T-cell (primary cell): ENCODE results near the gene PRDM16. TPM values are rescaled to one million over a fixed set of nuclear protein-coding genes. Genes with fewer than 3 reads are reported as not detected.

Experiments
- ATAC-seq, 4 experiments: fragments of 200-7000 bp in 3 of 4; fragments of 150-1000 bp in 1 of 4; cut with Tn5 transposase; replicated peaks in 1 of 4; 1 replicate in 3 of 4; 2 replicates in 1 of 4; pipeline ENCODE4 v1.10.0; 2021; ENCODE audit warnings: moderate library complexity in 3 of 4, mild to moderate bottlenecking in 2 of 4, moderate number of reproducible peaks in 1 of 4
- CTCF ChIA-PET, 2 donors: fragments of 300-600 bp; sonication (Branson Sonifier 250); formaldehyde crosslinking; loops; one replicate each; lab custom pipeline; 2022; ENCODE audit warnings: antibody characterized with exemption in 2 of 2; lab: Charles Lee
- POLR2A ChIA-PET, 2 donors: fragments of 300-600 bp; sonication (Branson Sonifier 250); formaldehyde crosslinking; loops; one replicate each; lab custom pipeline; 2022; ENCODE audit warnings: antibody characterized with exemption in 2 of 2; lab: Charles Lee
- DNase-seq, 35 experiments: peaks; one replicate each; pipeline versions ENCODE4 v3.0.0 to v3.0.0-alpha.2; 2013 to 2023
- H3K27ac ChIP-seq: one replicate; pipeline ENCODE4 v1.5.1; 2013; ENCODE audit warnings: low read length
- H3K27me3 ChIP-seq, 2 experiments: replicated peaks in 1 of 2; 1 replicate in 1 of 2; 2 replicates in 1 of 2; pipeline versions ENCODE4 v1.6.1 to v1.7.0; 2013; ENCODE audit warnings: low read length in 1 of 2, mixed read lengths in 1 of 2; ENCODE audit not compliant: control insufficient read depth in 2 of 2, insufficient read depth in 2 of 2; ENCODE audit errors: extremely low read depth in 1 of 2
- H3K36me3 ChIP-seq, 2 donors: 1 replicate in 1 of 2; 2 replicates in 1 of 2; pipeline versions ENCODE4 v1.6.1 to v1.7.0; 2013; ENCODE audit warnings: low read length in 1 of 2; ENCODE audit not compliant: control insufficient read depth in 2 of 2, insufficient read depth in 1 of 2; ENCODE audit errors: extremely low read depth in 1 of 2
- H3K4me1 ChIP-seq, 2 experiments: 1 replicate in 1 of 2; 2 replicates in 1 of 2; pipeline versions ENCODE4 v1.6.1 to v1.7.0; 2013; ENCODE audit warnings: low read length in 2 of 2, mixed read lengths in 1 of 2; ENCODE audit not compliant: insufficient read depth in 2 of 2, control insufficient read depth in 1 of 2; ENCODE audit errors: extremely low read depth in 1 of 2
- H3K4me3 ChIP-seq, 2 donors: 1 replicate in 1 of 2; 2 replicates in 1 of 2; pipeline versions ENCODE4 v1.5.1 to v1.7.0; 2013; ENCODE audit warnings: mild to moderate bottlenecking in 2 of 2, low read length in 1 of 2, moderate library complexity in 1 of 2; ENCODE audit not compliant: control insufficient read depth in 1 of 2; ENCODE audit errors: extremely low read depth in 1 of 2
- H3K9me3 ChIP-seq: 2 replicates; pipeline ENCODE4 v1.7.0; 2013
- H3K27ac Mint-ChIP-seq, 2 donors: one replicate each; pipeline ENCODE4 v1.8.0; 2020 to 2021; ENCODE audit warnings: mild to moderate bottlenecking in 2 of 2, mixed read lengths in 2 of 2
- H3K27me3 Mint-ChIP-seq, 2 donors: one replicate each; pipeline ENCODE4 v1.8.0; 2021 to 2022; ENCODE audit warnings: mixed read lengths in 2 of 2
- H3K36me3 Mint-ChIP-seq: one replicate; pipeline ENCODE4 v1.8.0; 2021; ENCODE audit warnings: mixed read lengths
- H3K4me1 Mint-ChIP-seq, 3 donors: one replicate each; pipeline ENCODE4 v1.8.0; 2020 to 2022; ENCODE audit warnings: mixed read lengths in 3 of 3, mild to moderate bottlenecking in 1 of 3
- H3K4me3 Mint-ChIP-seq, 3 donors: one replicate each; pipeline ENCODE4 v1.8.0; 2020 to 2022; ENCODE audit warnings: mild to moderate bottlenecking in 3 of 3, mixed read lengths in 3 of 3, moderate library complexity in 3 of 3
- H3K9me3 Mint-ChIP-seq, 3 donors: one replicate each; pipeline ENCODE4 v1.8.0; 2020 to 2022; ENCODE audit warnings: mixed read lengths in 3 of 3
- WGBS: methylation state at CpG from one replicate; pipeline ENCODE4 v1.1.5; 2013; ENCODE audit warnings: missing lambda C conversion rate; ENCODE audit not compliant: insufficient coverage; 5-methylcytosine and 5-hydroxymethylcytosine counted together
- total RNA-seq, 35 experiments: library from RNA in 6 of 35; stranded (reverse) in 6 of 35; fragments of 120-200 nt in 1 of 35; gene quantifications; one replicate each; pipeline versions ENCODE4 v1.2.1 to v1.2.4 and lab custom pipeline; 2013 to 2026

The PRDM16 gene
- total RNA-seq, 5 donors from 2014 or later (not counting 1 experiment from before 2014, with no cell fraction given): 0.15 to 0.70 (median 0.24) TPM; not detected in 1

- Mint-ChIP-seq H3K27me3 (no peaks in the 10 kb centered on the region), H3K4me1 (no peaks in the 10 kb centered on the region), H3K27ac (no peak overlapping the region), H3K36me3 (no peaks in the 10 kb centered on the region), H3K4me3 (no peak overlapping the region), H3K9me3 (no peaks in the 10 kb centered on the region)
- H3K9me3 ChIP-seq: no peaks in the 10 kb centered on the region
- H3K36me3 ChIP-seq: no peaks in the 10 kb centered on the region
- DNase-seq (no peak), ATAC-seq (no peak)
- H3K27me3 ChIP-seq: peaks cover 0 to 5% of the 10 kb centered on the region in 2 experiments
- no peak overlapping the region for H3K4me3 ChIP-seq
- no peaks in the 10 kb centered on the region for H3K4me1 ChIP-seq
- no peak overlapping the region for H3K27ac ChIP-seq
- POLR2A ChIA-PET: no interaction called here
- CTCF ChIA-PET: no interaction called here
- WGBS: 93% methylated on average over 18 of the region's 18 CpGs
Measured at GRCh38 chr1:3116150-3116510, 47.1 kb downstream of the PRDM16 start.

- Mint-ChIP-seq H3K4me3 (no peak overlapping the region), H3K27me3 (no peaks in the 10 kb centered on the region), H3K4me1 (no peaks in the 10 kb centered on the region), H3K36me3 (no peaks in the 10 kb centered on the region), H3K27ac (no peak overlapping the region), H3K9me3 (no peaks in the 10 kb centered on the region)
- ChIA-PET POLR2A (no interaction called here), CTCF (no interaction called here)
- ATAC-seq (no peak), DNase-seq (no peak)
- Histone ChIP-seq H3K27ac (no peak overlapping the region), H3K27me3 (peaks cover 0 to 5% of the 10 kb centered on the region in 2 experiments), H3K4me1 (no peaks in the 10 kb centered on the region), H3K36me3 (no peaks in the 10 kb centered on the region), H3K9me3 (no peaks in the 10 kb centered on the region), H3K4me3 (no peak overlapping the region)
- 94% methylated on average over 11 of the region's 13 CpGs for WGBS
Measured at GRCh38 chr1:3116560-3116959, 47.6 kb downstream of the PRDM16 start.

- 95% methylated on average over 16 of the region's 16 CpGs for WGBS
- Histone ChIP-seq H3K9me3 (no peaks in the 10 kb centered on the region), H3K27me3 (peaks cover 0 to 7% of the 10 kb centered on the region in 2 experiments), H3K36me3 (no peaks in the 10 kb centered on the region), H3K4me3 (no peak overlapping the region), H3K27ac (no peak overlapping the region), H3K4me1 (no peaks in the 10 kb centered on the region)
- Mint-ChIP-seq H3K27me3 (no peaks in the 10 kb centered on the region), H3K9me3 (no peaks in the 10 kb centered on the region), H3K4me3 (no peak overlapping the region), H3K36me3 (no peaks in the 10 kb centered on the region), H3K4me1 (no peaks in the 10 kb centered on the region), H3K27ac (no peak overlapping the region)
- DNase-seq: no peak
- ATAC-seq: no peak
- ChIA-PET CTCF (no interaction called here), POLR2A (no interaction called here)
Measured at GRCh38 chr1:3117879-3118278, 48.9 kb downstream of the PRDM16 start.

- DNase-seq (no peak), ATAC-seq (no peak)
- Mint-ChIP-seq H3K27ac (no peak overlapping the region), H3K36me3 (no peaks in the 10 kb centered on the region), H3K4me3 (no peak overlapping the region), H3K4me1 (no peaks in the 10 kb centered on the region), H3K27me3 (no peaks in the 10 kb centered on the region), H3K9me3 (no peaks in the 10 kb centered on the region)
- Histone ChIP-seq H3K36me3 (no peaks in the 10 kb centered on the region), H3K4me3 (no peak overlapping the region), H3K27ac (no peak overlapping the region), H3K27me3 (peaks cover 0 to 10% of the 10 kb centered on the region in 2 experiments), H3K9me3 (no peaks in the 10 kb centered on the region), H3K4me1 (no peaks in the 10 kb centered on the region)
- WGBS: 89% methylated on average over 9 of the region's 14 CpGs
- ChIA-PET CTCF (no interaction called here), POLR2A (no interaction called here)
Measured at GRCh38 chr1:3119061-3119460, 50.1 kb downstream of the PRDM16 start.

- CTCF ChIA-PET: no interaction called here
- 91% methylated on average over 9 of the region's 10 CpGs for WGBS
- H3K27me3 ChIP-seq: peaks cover 0 to 13% of the 10 kb centered on the region in 2 experiments
- Mint-ChIP-seq H3K4me1 (no peaks in the 10 kb centered on the region), H3K27me3 (no peaks in the 10 kb centered on the region), H3K4me3 (no peak overlapping the region), H3K9me3 (no peaks in the 10 kb centered on the region), H3K27ac (no peak overlapping the region), H3K36me3 (no peaks in the 10 kb centered on the region)
- DNase-seq (no peak), ATAC-seq (no peak)
- H3K27ac ChIP-seq: no peak overlapping the region
- POLR2A ChIA-PET: no interaction called here
- H3K4me1 ChIP-seq: no peaks in the 10 kb centered on the region
- no peak overlapping the region for H3K4me3 ChIP-seq
- H3K36me3 ChIP-seq: no peaks in the 10 kb centered on the region
- H3K9me3 ChIP-seq: no peaks in the 10 kb centered on the region
Measured at GRCh38 chr1:3119725-3120124, 50.7 kb downstream of the PRDM16 start.

- H3K27me3 ChIP-seq: peaks cover 0 to 15% of the 10 kb centered on the region in 2 experiments
- H3K27ac ChIP-seq: no peak overlapping the region
- no peak for DNase-seq
- no peaks in the 10 kb centered on the region for H3K36me3 ChIP-seq
- H3K4me1 ChIP-seq: no peaks in the 10 kb centered on the region
- no peaks in the 10 kb centered on the region for H3K27me3 Mint-ChIP-seq
- no peak overlapping the region for H3K27ac Mint-ChIP-seq
- ATAC-seq: no peak
- H3K4me3 Mint-ChIP-seq: no peak overlapping the region
- H3K36me3 Mint-ChIP-seq: no peaks in the 10 kb centered on the region
- CTCF ChIA-PET: no interaction called here
- no peaks in the 10 kb centered on the region for H3K9me3 ChIP-seq
- POLR2A ChIA-PET: no interaction called here
- H3K9me3 Mint-ChIP-seq: no peaks in the 10 kb centered on the region
- H3K4me1 Mint-ChIP-seq: no peaks in the 10 kb centered on the region
- no peak overlapping the region for H3K4me3 ChIP-seq
- WGBS: 73% methylated on average over 16 of the region's 17 CpGs
Measured at GRCh38 chr1:3120140-3120539, 51.1 kb downstream of the PRDM16 start.

GRCh38 chr1:3120994-3121393 lies 52.0 kb downstream of the PRDM16 start:
- Mint-ChIP-seq H3K9me3 (no peaks in the 10 kb centered on the region), H3K27ac (no peak overlapping the region), H3K27me3 (no peaks in the 10 kb centered on the region), H3K36me3 (no peaks in the 10 kb centered on the region), H3K4me3 (no peak overlapping the region), H3K4me1 (no peaks in the 10 kb centered on the region)
- no peak for DNase-seq
- ChIA-PET POLR2A (no interaction called here), CTCF (no interaction called here)
- no peak for ATAC-seq
- Histone ChIP-seq H3K4me1 (no peaks in the 10 kb centered on the region), H3K27me3 (peaks cover 0 to 15% of the 10 kb centered on the region in 2 experiments), H3K36me3 (no peaks in the 10 kb centered on the region), H3K9me3 (no peaks in the 10 kb centered on the region), H3K27ac (no peak overlapping the region), H3K4me3 (no peak overlapping the region)
- 93% methylated on average over 8 of the region's 14 CpGs for WGBS
